ENCODE data around the gene ARPC5L. TPM values are rescaled to one million over a fixed set of nuclear protein-coding genes. Genes with fewer than 3 reads are reported as not detected.

ARPC5L gene
- total RNA-seq, 1 experiment from 2014 or later, result 84.4 TPM

GRCh38 chr9:124878518-124878917 is 16.6 kb downstream of the ARPC5L start:
- H3F3A ChIP-seq (ENCODE audit: insufficient read depth, low read depth), result peaks cover 33% of the 10 kb centered on the region
- no peaks in the 10 kb centered on the region for H3K4me1 ChIP-seq (replicated peaks; ENCODE audit: insufficient read depth)
- 0 out of 2 replicates have a peak, but pooled peaks cover 6% of the 10 kb centered on the region for H3K36me3 ChIP-seq (ENCODE audit: low read depth)
- H3K9me3 ChIP-seq (ENCODE audit: insufficient read depth, low read depth), result no peaks in the 10 kb centered on the region
- ChIA-PET POLR2A (ENCODE audit: unreplicated experiment) (interaction anchor here (0.7 kb wide), 1 partner anchor 31 kb away, joined by 3 read pairs; no protein-coding TSS in a partner anchor), CTCF (interaction anchor here (0.6 kb wide), 2 partner anchors 16 to 150 kb away, joined by 3 to 4 read pairs; no protein-coding TSS in a partner anchor)
- intact Hi-C loops (cut with micrococcal nuclease; ENCODE audit: unreplicated experiment), result no loop called here
- H4K20me1 ChIP-seq (ENCODE audit: insufficient read depth), result peaks cover 12% of the 10 kb centered on the region
- no peaks in the 10 kb centered on the region for H3K27me3 ChIP-seq (ENCODE audit: insufficient read depth, low read depth)
- no peak overlapping the region for H3K4me3 ChIP-seq
- peaks cover 16% of the 10 kb centered on the region for H3K79me2 ChIP-seq (ENCODE audit: low read depth)
- H3K9me2 ChIP-seq (ENCODE audit: insufficient read depth), result no peaks in the 10 kb centered on the region
- no peak for TF ChIP-seq EZH2 (IDR thresholded peaks at IDR 0.05; ENCODE audit: low read depth)
- TF ChIP-seq CTCF (conservative IDR thresholded peaks at IDR 0.05), result no peak
- H2AFZ ChIP-seq, result no peak overlapping the region
- no peak overlapping the region for H3K27ac ChIP-seq
- DNase-seq, result no peak
- BruUV-seq (replicated peaks), result no TSS peak
- no peak overlapping the region for H3K4me2 ChIP-seq

GRCh38 chr9:124879226-124879625 is 17.3 kb downstream of the ARPC5L start:
- ChIA-PET POLR2A (ENCODE audit: unreplicated experiment) (no interaction called here), CTCF (no interaction called here)
- Histone ChIP-seq H3K27ac (no peak overlapping the region), H3K9me2 (ENCODE audit: insufficient read depth) (no peaks in the 10 kb centered on the region), H3K9me3 (ENCODE audit: insufficient read depth, low read depth) (no peaks in the 10 kb centered on the region), H3F3A (ENCODE audit: insufficient read depth, low read depth) (peaks cover 33% of the 10 kb centered on the region), H3K27me3 (ENCODE audit: insufficient read depth, low read depth) (no peaks in the 10 kb centered on the region), H3K4me2 (no peak overlapping the region), H3K36me3 (ENCODE audit: low read depth) (peaks cover 5% of the 10 kb centered on the region; the same call in 1 of the 2 replicates), H3K79me2 (ENCODE audit: low read depth) (peaks cover 8% of the 10 kb centered on the region), H4K20me1 (ENCODE audit: insufficient read depth) (peaks cover 12% of the 10 kb centered on the region), H3K4me1 (replicated peaks; ENCODE audit: insufficient read depth) (no peaks in the 10 kb centered on the region), H2AFZ (no peak overlapping the region), H3K4me3 (no peak overlapping the region)
- BruUV-seq (replicated peaks), result no TSS peak
- DNase-seq, result no peak
- intact Hi-C loops (cut with micrococcal nuclease; ENCODE audit: unreplicated experiment), result no loop called here
- TF ChIP-seq CTCF (conservative IDR thresholded peaks at IDR 0.05) (no peak), EZH2 (IDR thresholded peaks at IDR 0.05; ENCODE audit: low read depth) (no peak)

GRCh38 chr9:124880501-124880900 is 18.6 kb downstream of the ARPC5L start:
- no peaks in the 10 kb centered on the region for H3K27me3 ChIP-seq (ENCODE audit: insufficient read depth, low read depth)
- no peak overlapping the region for H3K27ac ChIP-seq
- TF ChIP-seq EZH2 (IDR thresholded peaks at IDR 0.05; ENCODE audit: low read depth) (no peak), CTCF (conservative IDR thresholded peaks at IDR 0.05) (no peak)
- no TSS peak for BruUV-seq (replicated peaks)
- H3K4me2 ChIP-seq, result no peak overlapping the region
- intact Hi-C loops (cut with micrococcal nuclease; ENCODE audit: unreplicated experiment), result no loop called here
- CTCF ChIA-PET, result no interaction called here
- H3K4me3 ChIP-seq, result no peak overlapping the region
- H3K36me3 ChIP-seq (ENCODE audit: low read depth), result no peaks in the 10 kb centered on the region; the same call in 1 of the 2 replicates
- H3F3A ChIP-seq (ENCODE audit: insufficient read depth, low read depth), result peaks cover 33% of the 10 kb centered on the region
- H3K9me2 ChIP-seq (ENCODE audit: insufficient read depth), result no peaks in the 10 kb centered on the region
- peaks cover 8% of the 10 kb centered on the region for H4K20me1 ChIP-seq (ENCODE audit: insufficient read depth)
- no peak overlapping the region for H2AFZ ChIP-seq
- H3K4me1 ChIP-seq (replicated peaks; ENCODE audit: insufficient read depth), result no peaks in the 10 kb centered on the region
- H3K79me2 ChIP-seq (ENCODE audit: low read depth), result no peaks in the 10 kb centered on the region
- H3K9me3 ChIP-seq (ENCODE audit: insufficient read depth, low read depth), result no peaks in the 10 kb centered on the region
- POLR2A ChIA-PET (ENCODE audit: unreplicated experiment), result interaction anchor here (0.7 kb wide), 1 partner anchor 632 kb away, joined by 4 read pairs; no protein-coding TSS in a partner anchor
- no peak for DNase-seq

Data from PC-9 (cell line).